Brain microvascular endothelial cell (primary cell): ENCODE measurements around the gene MAP3K12.
A peak's percentile ranks its signal among the peaks of the same experiment; 100 is the strongest.

Source experiments
- DNase-seq: peaks from one replicate; pipeline ENCODE4 v3.0.0-alpha.2; 2020
- H3K27ac ChIP-seq: fragments of 250-450 bp; sonication (Bioruptor Pico); 2 replicates; pipeline ENCODE4 v1.5.1; 2020; ENCODE audit warnings: mild to moderate bottlenecking, moderate library complexity
- H3K27me3 ChIP-seq: fragments of 250-450 bp; sonication (Bioruptor Pico); replicated peaks from 2 replicates; pipeline ENCODE4 v1.5.1; 2020; ENCODE audit warnings: mild to moderate bottlenecking
- H3K36me3 ChIP-seq: fragments of 250-450 bp; sonication (Bioruptor Pico); replicated peaks from 2 replicates; pipeline ENCODE4 v1.5.1; 2020; ENCODE audit warnings: mild to moderate bottlenecking
- H3K4me3 ChIP-seq: 2 replicates; pipeline ENCODE4 v1.5.1; 2011; ENCODE audit warnings: low read depth, mild to moderate bottlenecking, control low read depth, low read length, moderate library complexity
- in situ Hi-C: cut with HindIII; loops from 2 replicates; pipeline ENCODE4 v1.10.0; 2017; ENCODE audit warnings: low sequenced_read_pairs, low pct_ligation_motif_present
- TF ChIP-seq, protein P1 (sequence below): IDR thresholded peaks from 2 replicates; pipeline ENCODE4 v1.5.1; 2011; ENCODE audit warnings: low read depth, mild to moderate bottlenecking, moderate library complexity, low read length, control low read depth, inconsistent platforms; ENCODE audit errors: missing control alignments

MAP3K12 gene

DNA sequence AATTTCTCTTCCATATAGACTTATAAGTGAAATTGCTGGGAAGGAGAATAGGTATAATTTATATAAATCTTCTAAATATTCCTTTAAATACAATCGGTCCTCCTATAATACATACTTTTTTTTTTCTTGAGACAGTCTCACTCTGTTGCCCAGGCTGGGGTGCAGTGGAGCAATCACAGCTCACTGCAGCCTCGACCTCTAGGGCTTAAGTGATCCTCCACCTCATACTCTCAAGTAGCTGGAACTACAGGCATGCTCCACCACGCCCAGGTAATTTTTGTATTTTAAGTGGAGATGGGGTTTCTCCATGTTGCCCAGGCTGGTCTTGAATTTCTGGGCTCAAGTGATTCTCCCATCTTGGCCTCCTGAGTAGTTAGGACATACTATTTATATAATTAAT is 37.7 kb upstream of the MAP3K12 start:
- Histone ChIP-seq H3K36me3 (peaks cover 72% of the 10 kb centered on the region), H3K4me3 (no peak overlapping the region), H3K27ac (no peak overlapping the region), H3K27me3 (no peaks in the 10 kb centered on the region)
- in situ Hi-C loops: no loop called here
- TF ChIP-seq, protein P1, sequence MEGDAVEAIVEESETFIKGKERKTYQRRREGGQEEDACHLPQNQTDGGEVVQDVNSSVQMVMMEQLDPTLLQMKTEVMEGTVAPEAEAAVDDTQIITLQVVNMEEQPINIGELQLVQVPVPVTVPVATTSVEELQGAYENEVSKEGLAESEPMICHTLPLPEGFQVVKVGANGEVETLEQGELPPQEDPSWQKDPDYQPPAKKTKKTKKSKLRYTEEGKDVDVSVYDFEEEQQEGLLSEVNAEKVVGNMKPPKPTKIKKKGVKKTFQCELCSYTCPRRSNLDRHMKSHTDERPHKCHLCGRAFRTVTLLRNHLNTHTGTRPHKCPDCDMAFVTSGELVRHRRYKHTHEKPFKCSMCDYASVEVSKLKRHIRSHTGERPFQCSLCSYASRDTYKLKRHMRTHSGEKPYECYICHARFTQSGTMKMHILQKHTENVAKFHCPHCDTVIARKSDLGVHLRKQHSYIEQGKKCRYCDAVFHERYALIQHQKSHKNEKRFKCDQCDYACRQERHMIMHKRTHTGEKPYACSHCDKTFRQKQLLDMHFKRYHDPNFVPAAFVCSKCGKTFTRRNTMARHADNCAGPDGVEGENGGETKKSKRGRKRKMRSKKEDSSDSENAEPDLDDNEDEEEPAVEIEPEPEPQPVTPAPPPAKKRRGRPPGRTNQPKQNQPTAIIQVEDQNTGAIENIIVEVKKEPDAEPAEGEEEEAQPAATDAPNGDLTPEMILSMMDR: no peak
- DNase-seq: no peak

DNA sequence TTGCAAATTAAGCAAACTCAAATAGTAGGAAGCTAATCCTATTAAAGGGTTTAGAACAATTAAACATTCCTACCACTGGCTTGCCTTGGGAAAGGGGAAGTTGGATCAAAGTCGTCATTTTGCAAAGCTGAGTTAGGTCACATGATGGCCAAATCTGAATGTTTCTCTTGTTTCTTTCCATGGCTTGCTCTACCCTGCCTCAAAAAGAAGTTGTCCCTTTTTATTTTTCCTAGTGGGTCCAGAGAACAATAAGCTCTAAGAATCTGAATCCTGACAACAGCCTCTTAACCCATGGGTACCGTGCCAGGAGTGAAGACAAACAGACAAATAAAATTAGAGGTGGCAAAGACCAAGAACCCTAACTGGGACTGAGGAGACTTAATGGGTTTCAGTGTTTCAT is 34.2 kb upstream of the MAP3K12 start:
- Histone ChIP-seq H3K4me3 (no peak overlapping the region), H3K27me3 (no peaks in the 10 kb centered on the region), H3K36me3 (peaks cover 65% of the 10 kb centered on the region), H3K27ac (no peak overlapping the region)
- TF ChIP-seq, protein P1: no peak
- in situ Hi-C loops: no loop called here
- no peak for DNase-seq

DNA sequence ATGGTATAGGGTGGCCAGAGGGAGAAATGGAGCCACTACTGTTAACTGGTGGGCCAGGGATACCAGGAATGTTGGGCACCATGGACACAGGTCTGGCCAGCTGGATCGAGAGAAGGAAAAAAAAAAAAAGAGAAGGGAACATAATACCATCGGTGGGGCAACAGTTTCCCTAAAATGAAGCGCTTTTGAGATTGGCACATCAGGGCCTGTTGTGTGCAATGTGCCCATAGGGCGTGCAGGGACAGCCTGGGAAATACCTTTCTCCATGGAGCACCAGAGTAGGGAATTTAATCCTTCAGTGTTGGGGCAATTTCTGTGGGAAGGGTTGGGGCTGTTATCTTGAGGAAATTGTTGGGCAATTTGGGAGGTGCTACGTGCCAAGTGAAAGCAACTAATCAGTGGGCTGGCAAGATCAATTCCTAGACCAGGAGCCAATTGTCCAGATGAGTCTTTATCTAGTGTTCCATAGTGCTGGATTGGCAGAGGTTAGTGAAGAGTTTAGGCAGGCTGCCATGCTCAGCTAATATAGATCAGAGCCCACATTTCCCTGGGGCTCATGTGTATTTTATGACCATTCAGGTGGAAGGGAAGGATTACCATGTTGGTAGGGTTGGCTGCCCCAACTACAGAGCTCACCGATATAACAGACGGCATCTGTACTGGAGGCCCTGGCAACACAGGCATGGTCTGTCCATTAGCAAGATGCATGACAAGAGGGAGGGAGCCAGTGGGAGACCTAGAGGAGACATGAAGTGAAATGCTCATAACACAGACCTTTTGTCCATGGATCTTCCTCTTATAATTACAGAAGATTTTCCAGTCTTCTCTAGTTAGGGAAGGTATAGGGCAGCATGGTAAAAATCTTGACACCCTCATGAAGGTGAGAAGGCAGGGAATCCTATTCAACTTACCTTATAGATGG is 33.5 kb upstream of the MAP3K12 start:
- Histone ChIP-seq H3K4me3 (no peak overlapping the region), H3K27ac (no peak overlapping the region), H3K27me3 (no peaks in the 10 kb centered on the region), H3K36me3 (peaks cover 65% of the 10 kb centered on the region)
- no peak for DNase-seq
- TF ChIP-seq, protein P1: no peak
- in situ Hi-C loops: no loop called here

DNA sequence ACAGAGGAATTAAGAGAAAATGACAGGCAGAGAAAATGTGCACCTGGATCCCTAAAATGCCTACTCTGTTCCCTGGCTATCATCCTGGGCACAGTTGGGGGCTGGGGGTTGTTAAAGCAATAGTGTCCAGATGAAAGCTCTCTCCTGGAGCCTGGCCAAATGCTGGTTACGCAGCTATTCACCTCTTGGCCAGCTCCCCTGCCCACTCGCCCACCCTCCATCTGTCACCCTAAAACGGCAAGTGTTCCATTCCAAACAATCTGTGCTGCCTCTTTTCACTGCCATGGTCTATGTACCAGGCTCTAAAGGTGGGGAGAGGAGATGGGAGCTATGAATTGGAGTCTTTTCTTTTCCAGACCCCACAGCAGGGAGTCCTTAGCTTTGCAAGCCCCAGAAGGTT is 32.8 kb upstream of the MAP3K12 start:
- H3K36me3 ChIP-seq: peaks cover 64% of the 10 kb centered on the region
- no peak overlapping the region for H3K27ac ChIP-seq
- no peak for DNase-seq
- TF ChIP-seq, protein P1: no peak
- no peak overlapping the region for H3K4me3 ChIP-seq
- in situ Hi-C loops: no loop called here
- no peaks in the 10 kb centered on the region for H3K27me3 ChIP-seq

DNA sequence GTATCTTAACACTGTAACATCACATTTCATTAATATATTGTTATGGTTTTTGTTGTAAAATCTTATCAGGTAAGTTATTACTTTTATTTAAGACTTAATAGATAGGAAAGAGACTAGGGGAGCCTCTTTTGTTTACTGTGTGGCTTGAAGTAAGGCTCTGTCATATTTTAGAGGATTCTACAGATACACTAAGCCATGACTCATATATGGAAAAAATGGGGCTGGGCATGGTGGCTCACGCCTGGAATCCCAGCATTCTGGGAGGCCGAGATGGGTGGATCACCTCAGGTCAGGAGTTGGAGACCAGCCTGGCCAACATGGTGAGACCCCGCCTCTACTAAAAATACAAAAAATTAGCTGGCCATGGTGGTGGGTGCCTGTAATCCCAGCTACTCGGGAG is 31.7 kb upstream of the MAP3K12 start:
- H3K36me3 ChIP-seq: peaks cover 64% of the 10 kb centered on the region

More for the DNA sequence above, 31.7 kb upstream of the MAP3K12 start:
- no peak overlapping the region for H3K4me3 ChIP-seq
- TF ChIP-seq, protein P1: no peak
- no peak overlapping the region for H3K27ac ChIP-seq
- in situ Hi-C loops: no loop called here
- no peaks in the 10 kb centered on the region for H3K27me3 ChIP-seq
- peak; percentile 43 for DNase-seq
